H1 (cell line): ENCODE data around the gene NELL1. TPM values are rescaled to one million over a fixed set of nuclear protein-coding genes. Genes with fewer than 3 reads are reported as not detected.

ENCODE experiments used
- ASH2L ChIP-seq: fragments of 200-600, 300-600 bp; sonication (generic); IDR thresholded peaks from one replicate; pipeline ENCODE4 v1.7.1; 2017; ENCODE audit warnings: low read length
- EGR1 ChIP-seq: IDR thresholded peaks from 2 replicates; pipeline ENCODE4 v1.6.1; 2011; ENCODE audit warnings: low read depth, low read length, borderline replicate concordance
- GTF2F1 ChIP-seq: IDR thresholded peaks from 2 replicates; pipeline ENCODE4 v1.6.1; 2012; ENCODE audit warnings: low read depth, low read length, improper control_type of control experiment, borderline replicate concordance
- JUND ChIP-seq: IDR thresholded peaks from 2 replicates; pipeline ENCODE4 v1.6.1; 2011; ENCODE audit warnings: mild to moderate bottlenecking, improper control_type of control experiment, low read length
- RFX5 ChIP-seq: IDR thresholded peaks from 2 replicates; pipeline ENCODE4 v1.6.1; 2011; ENCODE audit warnings: low read depth, low read length, improper control_type of control experiment, borderline replicate concordance
- SIN3A ChIP-seq, 2 experiments: IDR thresholded peaks in 1 of 2; conservative IDR thresholded peaks in 1 of 2; 2 replicates each; pipeline ENCODE4 v1.6.1; 2011 to 2012; ENCODE audit warnings: low read length in 2 of 2, improper control_type of control experiment in 1 of 2, low read depth in 1 of 2, mild to moderate bottlenecking in 1 of 2
- TAF7 ChIP-seq: optimal IDR thresholded peaks from 2 replicates; pipeline ENCODE3; 2011; ENCODE audit warnings: low read depth, mild to moderate bottlenecking, inconsistent platforms, low read length, moderate library complexity, borderline replicate concordance
- polyA plus RNA-seq, 7 experiments: library from polyadenylated mRNA; depleted of rRNA in 3 of 7; stranded (reverse) in 5 of 7; unstranded in 2 of 7; fragments of >200 nt in 5 of 7; fragments of 200-250 nt in 2 of 7; gene quantifications; 1 replicate in 5 of 7; 2 replicates in 1 of 7; 4 replicates in 1 of 7; pipeline versions ENCODE4 v1.2.1 to v1.2.3, GENCODE V29; 2011 to 2013; ENCODE audit warnings: missing spikeins in 2 of 7, mixed read lengths in 2 of 7
- total RNA-seq: library from RNA; stranded (reverse); fragmentation: NEBNext Ultra II Directional; extraction: Animal tissue kit (Norgen Biotek cat#: 25700); gene quantifications from 2 replicates; pipeline ENCODE4 v1.2.1, GENCODE V29; 2021
- TF ChIP-seq, protein P1 (sequence below): IDR thresholded peaks from 2 replicates; pipeline ENCODE4 v1.6.1; 2012; ENCODE audit warnings: low read length, inconsistent platforms

NELL1 gene
- total and polyA plus RNA-seq, 2 of the 8 experiments (the other 6 are each of a cell fraction or from before 2014, with no cell fraction given): 0.21 TPM; not detected in 1

DNA sequence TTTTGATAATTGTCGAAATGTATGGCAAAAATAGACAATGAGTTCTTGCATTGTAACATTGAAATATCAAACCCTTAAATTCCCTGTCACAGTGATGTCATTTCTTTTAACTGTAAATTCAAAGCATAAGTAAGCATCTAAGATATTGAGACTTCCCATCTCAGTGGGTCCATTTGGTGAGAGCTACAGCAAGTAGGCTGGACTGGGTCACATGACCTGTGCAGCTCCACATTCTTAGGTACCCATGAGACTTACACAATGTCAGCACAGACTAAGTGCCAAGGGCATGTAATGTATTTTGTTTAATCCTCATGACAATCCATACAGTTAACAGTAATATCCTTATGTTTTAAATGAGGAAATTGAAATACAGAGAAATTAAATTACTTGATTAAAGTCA is 210.7 kb downstream of the NELL1 start (continued):
- TF ChIP-seq GTF2F1 (no peak), EGR1 (no peak), JUND (no peak), ASH2L (no peak), SIN3A (conservative IDR thresholded peaks at IDR 0.05 in 1 of 2, IDR thresholded peaks at IDR 0.05 in 1 of 2; ENCODE audit: low read depth in 1 of 2, low read length in 2 of 2) (no peak), TAF7 (no peak), RFX5 (no peak)
- TF ChIP-seq, protein P1, sequence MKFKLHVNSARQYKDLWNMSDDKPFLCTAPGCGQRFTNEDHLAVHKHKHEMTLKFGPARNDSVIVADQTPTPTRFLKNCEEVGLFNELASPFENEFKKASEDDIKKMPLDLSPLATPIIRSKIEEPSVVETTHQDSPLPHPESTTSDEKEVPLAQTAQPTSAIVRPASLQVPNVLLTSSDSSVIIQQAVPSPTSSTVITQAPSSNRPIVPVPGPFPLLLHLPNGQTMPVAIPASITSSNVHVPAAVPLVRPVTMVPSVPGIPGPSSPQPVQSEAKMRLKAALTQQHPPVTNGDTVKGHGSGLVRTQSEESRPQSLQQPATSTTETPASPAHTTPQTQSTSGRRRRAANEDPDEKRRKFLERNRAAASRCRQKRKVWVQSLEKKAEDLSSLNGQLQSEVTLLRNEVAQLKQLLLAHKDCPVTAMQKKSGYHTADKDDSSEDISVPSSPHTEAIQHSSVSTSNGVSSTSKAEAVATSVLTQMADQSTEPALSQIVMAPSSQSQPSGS: no peak
- TF ChIP-seq, all 59 proteins: peak for 0
